ENCODE measurements around the gene TM7SF3.
A peak's percentile ranks its signal among the peaks of the same experiment; 100 is the strongest.
"Not testable (repeated sequence)": the region's sequence is repeated elsewhere in the genome, so short reads cannot be mapped to it uniquely, and the experiment has no call there.

TM7SF3 gene

GRCh38 chr12:27031531-27031930 is 17.3 kb upstream of the TM7SF3 start:
- Mint-ChIP-seq H3K4me1 (ENCODE audit: low read depth in 2 of 2) (peaks cover 2% of the 10 kb centered on the region in 2 donors), H3K27ac (no peak overlapping the region), H3K9me3 (no peaks in the 10 kb centered on the region), H3K36me3 (ENCODE audit: insufficient read depth) (peaks cover 59% of the 10 kb centered on the region), H3K27me3 (no peaks in the 10 kb centered on the region), H3K4me3 (no peak overlapping the region)
- DNase-seq, result no peak
- no peak for ATAC-seq (replicated peaks)

- Mint-ChIP-seq H3K36me3 (ENCODE audit: insufficient read depth) (peaks cover 63% of the 10 kb centered on the region), H3K27ac (no peak overlapping the region), H3K4me3 (no peak overlapping the region), H3K9me3 (no peaks in the 10 kb centered on the region), H3K27me3 (no peaks in the 10 kb centered on the region), H3K4me1 (ENCODE audit: low read depth in 2 of 2) (peaks cover 30 to 44% of the 10 kb centered on the region in 2 donors)
- DNase-seq (no peak), ATAC-seq (replicated peaks) (no peak)
Observed at GRCh38 chr12:27026257-27026656, 12.1 kb upstream of the TM7SF3 start.

DNA sequence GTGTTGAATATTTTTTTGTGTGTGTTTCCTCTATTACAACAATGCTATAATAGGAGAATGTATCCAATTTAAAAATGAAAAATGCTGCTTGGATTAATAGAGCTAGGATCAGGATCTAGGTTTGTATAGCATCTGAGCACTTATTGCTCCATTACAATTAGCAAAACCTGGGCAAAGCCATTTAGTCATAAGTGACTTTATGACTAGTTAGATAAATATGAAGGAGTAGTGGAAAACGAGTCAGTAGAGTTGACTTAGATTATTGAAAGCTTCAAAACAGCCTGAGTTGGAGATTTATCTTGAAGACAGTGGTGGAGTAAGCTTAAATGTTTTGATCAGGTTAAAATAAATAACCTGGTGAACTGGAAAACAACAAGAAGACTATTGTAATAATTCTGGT is 10.9 kb upstream of the TM7SF3 start:
- Mint-ChIP-seq H3K36me3 (ENCODE audit: insufficient read depth) (peaks cover 54% of the 10 kb centered on the region), H3K27me3 (no peaks in the 10 kb centered on the region), H3K9me3 (no peaks in the 10 kb centered on the region), H3K4me3 (no peak overlapping the region), H3K27ac (no peak overlapping the region), H3K4me1 (ENCODE audit: low read depth in 2 of 2) (peaks cover 30 to 44% of the 10 kb centered on the region in 2 donors)
- DNase-seq, result no peak
- no peak for ATAC-seq (replicated peaks)

- no peak for ATAC-seq (replicated peaks)
- H3K36me3 Mint-ChIP-seq (ENCODE audit: insufficient read depth), result peaks cover 46% of the 10 kb centered on the region
- no peak for DNase-seq
- no peaks in the 10 kb centered on the region for H3K9me3 Mint-ChIP-seq
- H3K27me3 Mint-ChIP-seq, result no peaks in the 10 kb centered on the region
- H3K4me3 Mint-ChIP-seq, result peak overlapping the region in 1 of 2 donors; percentile 36
- peak overlapping the region in 1 of 2 donors; percentile 23 for H3K27ac Mint-ChIP-seq
- H3K4me1 Mint-ChIP-seq (ENCODE audit: low read depth in 2 of 2), result peaks cover 30 to 44% of the 10 kb centered on the region in 2 donors
Observed at GRCh38 chr12:27024291-27024690, 10.1 kb upstream of the TM7SF3 start.

DNA sequence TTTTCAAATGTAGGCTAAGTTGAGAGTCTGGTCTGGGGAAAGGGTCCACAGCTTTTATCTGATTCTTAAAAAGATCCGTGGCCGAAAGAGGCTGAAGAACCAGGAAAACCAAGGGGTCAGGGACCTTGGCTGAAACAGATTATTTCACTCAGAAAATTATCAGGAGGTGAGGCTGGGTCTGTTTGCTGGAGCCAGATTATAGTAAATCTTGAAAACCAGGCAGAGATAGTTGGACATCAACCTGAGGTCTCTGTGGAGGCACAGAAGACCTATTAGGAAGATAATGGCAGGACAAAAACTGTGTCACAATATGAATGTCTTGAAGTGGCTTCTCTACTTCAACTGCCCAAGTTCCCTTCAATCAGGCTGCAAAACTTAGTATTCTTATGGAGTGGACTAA is 6.6 kb upstream of the TM7SF3 start:
- Mint-ChIP-seq H3K36me3 (ENCODE audit: insufficient read depth) (peaks cover 19% of the 10 kb centered on the region), H3K4me1 (ENCODE audit: low read depth in 2 of 2) (peaks cover 26 to 38% of the 10 kb centered on the region in 2 donors), H3K27ac (no peak overlapping the region), H3K9me3 (no peaks in the 10 kb centered on the region), H3K27me3 (no peaks in the 10 kb centered on the region), H3K4me3 (no peak overlapping the region)
- ATAC-seq (replicated peaks) (no peak), DNase-seq (no peak)

- DNase-seq (no peak), ATAC-seq (replicated peaks) (no peak)
- Mint-ChIP-seq H3K4me1 (ENCODE audit: low read depth in 2 of 2) (peaks cover 21 to 30% of the 10 kb centered on the region in 2 donors), H3K4me3 (no peak overlapping the region), H3K27ac (no peak overlapping the region), H3K27me3 (no peaks in the 10 kb centered on the region), H3K9me3 (no peaks in the 10 kb centered on the region), H3K36me3 (ENCODE audit: insufficient read depth) (peaks cover 23% of the 10 kb centered on the region)
Observed at GRCh38 chr12:27018037-27018436, 3.9 kb upstream of the TM7SF3 start.

DNA sequence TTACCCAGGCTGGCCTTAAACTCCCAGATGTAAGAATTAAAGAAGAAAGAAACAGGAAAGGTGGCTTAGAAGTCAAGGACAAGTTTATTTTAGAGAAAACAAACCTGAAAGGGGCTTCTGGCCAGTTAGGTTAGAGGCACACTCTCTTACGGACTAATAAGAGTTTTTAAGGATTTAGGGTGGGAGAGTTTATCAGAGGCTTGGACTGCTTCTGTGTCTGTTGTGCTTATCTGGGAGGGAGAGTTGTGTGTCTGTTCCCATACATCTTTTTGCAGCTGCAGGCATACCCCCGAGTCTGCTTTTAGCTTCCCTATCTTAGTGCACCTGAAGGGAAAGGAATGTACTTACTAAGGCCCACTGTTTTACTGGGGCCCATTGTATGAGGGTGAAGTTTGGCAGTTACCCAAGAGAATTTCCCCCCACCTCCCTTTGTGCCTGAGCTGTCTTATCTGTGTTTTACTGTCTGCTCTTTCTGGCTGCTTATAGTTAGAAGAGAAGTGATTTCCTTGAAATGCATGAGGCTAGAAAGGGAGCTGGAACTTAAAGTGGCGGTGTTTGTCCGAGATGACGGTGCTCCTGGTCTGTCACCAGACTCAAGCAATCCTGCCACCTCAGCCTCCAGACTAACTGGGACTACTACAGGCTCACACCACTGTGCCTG is 3.1 kb upstream of the TM7SF3 start:
- DNase-seq; H3K4me3 Mint-ChIP-seq; H3K27ac Mint-ChIP-seq; ATAC-seq (replicated peaks); H3K9me3 Mint-ChIP-seq; H3K27me3 Mint-ChIP-seq: not testable (repeated sequence)
- peaks cover 17 to 25% of the 10 kb centered on the region in 2 donors for H3K4me1 Mint-ChIP-seq (ENCODE audit: low read depth in 2 of 2)
- peaks cover 19% of the 10 kb centered on the region for H3K36me3 Mint-ChIP-seq (ENCODE audit: insufficient read depth)

GRCh38 chr12:27015730-27016076 is 1.5 kb upstream of the TM7SF3 start:
- peak overlapping the region; percentile 98 for H3K27ac Mint-ChIP-seq
- DNase-seq, result no peak
- H3K4me1 Mint-ChIP-seq (ENCODE audit: low read depth in 2 of 2), result peaks cover 16 to 35% of the 10 kb centered on the region in 2 donors
- no peak for ATAC-seq (replicated peaks)
- no peaks in the 10 kb centered on the region for H3K27me3 Mint-ChIP-seq
- peaks cover 11% of the 10 kb centered on the region for H3K36me3 Mint-ChIP-seq (ENCODE audit: insufficient read depth)
- peak overlapping the region; percentile 88 to 90 for H3K4me3 Mint-ChIP-seq
- H3K9me3 Mint-ChIP-seq, result no peaks in the 10 kb centered on the region

GRCh38 chr12:27014859-27015729 is 910 bp upstream of the TM7SF3 start:
- H3K27me3 Mint-ChIP-seq, result no peaks in the 10 kb centered on the region
- peak overlapping the region; percentile 88 to 90 for H3K4me3 Mint-ChIP-seq
- H3K36me3 Mint-ChIP-seq (ENCODE audit: insufficient read depth), result peaks cover 11% of the 10 kb centered on the region
- DNase-seq (no peak), ATAC-seq (replicated peaks) (no peak)
- no peaks in the 10 kb centered on the region for H3K9me3 Mint-ChIP-seq
- peak overlapping the region; percentile 98 for H3K27ac Mint-ChIP-seq
- peaks cover 17 to 40% of the 10 kb centered on the region in 2 donors for H3K4me1 Mint-ChIP-seq (ENCODE audit: low read depth in 2 of 2)

DNA sequence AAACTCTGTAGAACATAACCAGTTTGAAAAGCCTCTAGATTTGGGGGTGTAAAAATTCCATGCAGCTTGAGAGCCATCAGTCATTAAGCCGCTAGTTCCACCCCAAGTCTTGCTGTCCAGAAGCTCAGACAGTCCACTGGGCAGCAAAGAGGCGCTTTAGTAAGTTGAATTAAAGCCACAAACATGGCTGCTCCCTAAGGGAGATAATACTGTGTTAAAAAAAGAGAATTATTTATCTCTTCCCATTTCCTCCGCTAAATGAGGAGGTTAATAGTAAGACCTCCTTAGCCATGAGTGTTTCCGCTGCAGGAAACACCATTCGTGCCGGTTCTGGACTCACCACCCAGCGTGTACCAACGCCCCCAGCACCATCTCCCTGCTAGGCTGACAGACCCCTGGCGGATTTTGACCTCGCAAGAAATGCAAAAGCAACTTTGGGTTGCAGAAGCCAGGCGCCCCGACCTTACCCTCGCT is 536 bp downstream of the TM7SF3 start:
- no peaks in the 10 kb centered on the region for H3K27me3 Mint-ChIP-seq
- H3K36me3 Mint-ChIP-seq (ENCODE audit: insufficient read depth), result peaks cover 11% of the 10 kb centered on the region
- ATAC-seq (replicated peaks), result peak; percentile 4
- H3K4me3 Mint-ChIP-seq, result peak overlapping the region; percentile 88 to 90
- H3K9me3 Mint-ChIP-seq, result no peaks in the 10 kb centered on the region
- H3K4me1 Mint-ChIP-seq (ENCODE audit: low read depth in 2 of 2), result peaks cover 19 to 42% of the 10 kb centered on the region in 2 donors
- DNase-seq, result no peak
- peak overlapping the region; percentile 98 for H3K27ac Mint-ChIP-seq

DNA sequence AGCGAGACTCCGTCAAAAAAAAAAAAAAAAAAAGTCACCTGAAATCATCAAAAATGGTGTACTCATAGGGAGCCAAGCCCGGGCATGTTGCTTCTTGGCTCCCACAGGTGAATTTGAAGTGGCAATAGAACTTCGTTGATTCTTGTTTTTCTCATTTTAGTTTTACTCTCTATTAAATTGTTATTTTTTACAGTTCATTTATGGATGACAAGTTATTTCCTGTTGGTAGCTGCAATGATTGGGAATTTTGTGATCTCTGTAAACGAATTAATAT is 1.3 kb downstream of the TM7SF3 start:
- Mint-ChIP-seq H3K4me1 (ENCODE audit: low read depth in 2 of 2) (peaks cover 25 to 47% of the 10 kb centered on the region in 2 donors), H3K27ac (no peak overlapping the region), H3K36me3 (ENCODE audit: insufficient read depth) (peaks cover 11% of the 10 kb centered on the region), H3K9me3 (no peaks in the 10 kb centered on the region), H3K4me3 (peak overlapping the region; percentile 88 to 90), H3K27me3 (no peaks in the 10 kb centered on the region)
- ATAC-seq (replicated peaks), result no peak
- no peak for DNase-seq

DNA sequence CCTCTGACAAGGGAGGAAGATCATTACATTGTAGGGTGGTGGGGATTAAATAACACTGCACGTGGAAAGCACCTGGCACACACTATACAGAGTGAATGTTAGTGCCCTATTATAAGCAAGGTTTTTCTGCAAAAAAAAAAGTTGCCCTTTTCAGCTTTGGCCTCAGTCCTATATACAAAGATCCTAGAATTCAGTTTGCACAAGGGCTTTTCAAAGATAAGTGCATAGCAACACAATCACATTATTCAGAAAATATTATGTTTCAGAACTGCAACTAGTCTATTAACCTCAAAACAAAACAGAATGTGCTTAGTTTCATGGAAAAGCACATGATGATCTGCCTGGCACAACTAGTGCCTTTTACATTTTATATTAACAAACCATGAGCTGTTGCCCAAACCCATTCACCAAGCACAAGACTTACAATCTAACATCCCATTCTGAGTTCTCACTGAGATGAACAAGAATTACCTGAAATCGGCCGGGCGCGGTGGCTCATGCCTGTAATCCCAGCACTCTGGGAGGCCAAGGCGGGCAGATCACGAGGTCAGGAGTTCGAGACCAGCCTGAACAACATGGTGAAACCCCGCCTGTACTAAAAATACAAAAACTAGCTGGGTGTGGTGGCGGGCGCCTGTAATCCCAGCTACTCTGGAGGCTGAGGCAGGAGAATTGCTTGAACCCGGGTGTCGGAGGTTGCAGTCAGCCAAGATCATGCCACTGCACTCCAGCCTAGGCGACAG is 1.8 kb downstream of the TM7SF3 start:
- Mint-ChIP-seq H3K4me3 (peak overlapping the region; percentile 88 to 90), H3K27me3 (no peaks in the 10 kb centered on the region), H3K36me3 (ENCODE audit: insufficient read depth) (peaks cover 11% of the 10 kb centered on the region), H3K4me1 (ENCODE audit: low read depth in 2 of 2) (peaks cover 27 to 47% of the 10 kb centered on the region in 2 donors), H3K9me3 (no peaks in the 10 kb centered on the region), H3K27ac (no peak overlapping the region)
- DNase-seq (no peak), ATAC-seq (replicated peaks) (no peak)

DNA sequence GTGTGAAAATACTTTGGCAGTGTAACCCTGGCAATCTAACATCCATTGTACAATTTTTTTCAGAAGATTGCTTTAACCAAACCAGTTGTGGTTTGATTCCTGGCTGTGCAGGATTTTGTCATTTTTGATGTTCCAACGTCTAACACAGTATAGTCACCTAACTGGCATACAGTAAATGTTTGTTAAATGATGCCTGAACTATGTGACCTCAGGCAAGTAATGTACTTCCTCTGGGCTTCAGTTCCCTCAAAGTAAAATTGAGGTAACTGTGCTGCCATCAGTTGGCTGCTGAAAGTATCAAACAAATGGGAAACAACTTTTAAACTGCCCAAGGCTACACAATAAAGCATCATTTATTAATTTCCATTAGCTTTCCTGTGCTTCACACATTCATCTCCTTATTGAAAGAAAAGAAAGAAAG is 4.3 kb downstream of the TM7SF3 start:
- Mint-ChIP-seq H3K27me3 (no peaks in the 10 kb centered on the region), H3K27ac (no peak overlapping the region), H3K9me3 (no peaks in the 10 kb centered on the region), H3K4me1 (ENCODE audit: low read depth in 2 of 2) (peaks cover 25 to 43% of the 10 kb centered on the region in 2 donors), H3K4me3 (no peak overlapping the region), H3K36me3 (ENCODE audit: insufficient read depth) (peaks cover 11% of the 10 kb centered on the region)
- no peak for ATAC-seq (replicated peaks)
- DNase-seq, result no peak

Measured in effector memory CD8-positive, alpha-beta T cell (primary cell).